IPS-20b (cell line): ENCODE data around the gene ZNF90.

Experiments used
- H3K27ac ChIP-seq: one replicate; pipeline ENCODE4 v1.5.1; 2013; ENCODE audit warnings: low read length
- H3K27me3 ChIP-seq: 2 replicates; pipeline ENCODE4 v1.6.1; 2013; ENCODE audit warnings: mild to moderate bottlenecking, low read length, inconsistent platforms; ENCODE audit not compliant: insufficient read depth
- H3K36me3 ChIP-seq: 2 replicates; pipeline ENCODE4 v1.6.1; 2013; ENCODE audit warnings: low read depth, mild to moderate bottlenecking, inconsistent platforms, low read length, moderate library complexity; ENCODE audit not compliant: insufficient read depth
- H3K4me1 ChIP-seq: 2 replicates; pipeline ENCODE4 v1.6.1; 2013; ENCODE audit warnings: mild to moderate bottlenecking, control low read depth, inconsistent platforms, low read length, moderate library complexity; ENCODE audit not compliant: insufficient read depth
- H3K4me3 ChIP-seq: 2 replicates; pipeline ENCODE4 v1.5.1; 2013; ENCODE audit warnings: mild to moderate bottlenecking, low read length, inconsistent platforms
- H3K9ac ChIP-seq: 2 replicates; pipeline ENCODE4 v1.6.1; 2013; ENCODE audit warnings: low read depth, mild to moderate bottlenecking, inconsistent platforms, low read length, moderate library complexity
- H3K9me3 ChIP-seq: 2 replicates; pipeline ENCODE4 v1.6.1; 2013; ENCODE audit warnings: mild to moderate bottlenecking, low read depth, low read length, inconsistent platforms; ENCODE audit not compliant: insufficient read depth

The ZNF90 gene

DNA sequence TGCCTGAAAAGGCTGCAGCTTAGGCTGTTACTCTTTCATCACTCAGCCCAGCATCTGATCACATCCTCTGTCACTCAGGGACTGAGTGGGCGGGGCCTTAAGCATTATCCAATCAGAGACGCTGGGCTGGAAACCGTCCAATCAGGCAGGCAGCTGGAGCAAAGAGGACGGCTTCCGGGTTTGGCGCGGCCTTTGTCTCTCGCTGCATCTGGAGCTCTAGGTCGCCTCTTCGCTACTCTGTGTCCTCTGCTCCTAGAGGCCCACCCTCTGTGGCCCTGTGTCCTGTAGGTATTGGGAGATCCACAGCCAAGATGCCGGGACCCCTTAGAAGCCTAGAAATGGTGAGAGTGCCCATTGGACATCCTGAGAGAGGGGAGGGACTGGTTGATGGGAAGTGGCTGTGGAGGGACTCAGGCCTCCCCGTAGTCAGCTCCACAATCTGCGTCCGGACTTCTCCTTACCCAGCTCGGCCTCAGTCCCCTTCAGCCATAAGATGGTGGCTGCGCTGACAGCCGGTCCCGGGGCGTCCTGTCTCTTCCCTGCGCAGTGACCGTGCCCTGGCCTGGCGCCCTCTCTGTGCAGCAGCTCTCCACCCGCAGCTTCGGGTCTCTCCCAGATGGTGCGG, 89.3 kb downstream of the ZNF90 start, which contains the start of gene ZNF486:
ZNF486 (plus strand) TSS at position 195 of the 625 bp plus-strand sequence; CDS start at position 312, 117 bp downstream.
- no peaks in the 10 kb centered on the region for H3K4me1 ChIP-seq
- H3K27ac ChIP-seq: peak within 1 kb of the TSS; percentile 32
- H3K36me3 ChIP-seq: peaks cover 23% of the 10 kb centered on the region; the same call in 1 of the 2 replicates
- H3K9me3 ChIP-seq: no peaks in the 10 kb centered on the region; the same call in 1 of the 2 replicates
- H3K4me3 ChIP-seq: peak within 1 kb of the TSS; percentile 96; the same call in 1 of the 2 replicates
- no peaks in the 10 kb centered on the region for H3K27me3 ChIP-seq
- peak within 1 kb of the TSS; percentile 96; the same call in 1 of the 2 replicates for H3K9ac ChIP-seq

DNA sequence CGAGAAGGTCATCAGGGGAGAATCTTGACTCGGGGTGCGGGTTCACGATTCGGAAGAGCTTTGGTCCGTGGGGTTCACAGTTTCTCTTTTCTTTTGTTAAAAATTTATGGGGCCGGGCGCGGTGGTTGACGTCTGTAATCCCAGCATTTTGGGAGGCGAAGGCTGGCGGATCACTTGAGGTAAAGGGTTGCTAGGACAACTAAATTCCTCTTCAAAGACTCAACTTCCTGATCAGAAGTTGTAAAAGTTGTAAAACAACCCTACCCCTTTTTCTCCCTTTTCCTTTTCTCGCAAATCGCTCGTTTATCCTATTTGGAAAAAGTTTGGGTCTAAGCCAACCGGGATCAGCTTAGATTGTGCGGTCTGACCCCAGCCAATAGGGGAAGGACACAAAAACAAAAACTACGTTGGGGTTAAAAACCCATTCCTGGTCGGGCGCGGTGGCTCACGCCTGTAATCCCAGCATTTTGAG, 89.9 kb downstream of the ZNF90 start:
- no peaks in the 10 kb centered on the region for H3K27me3 ChIP-seq
- no peaks in the 10 kb centered on the region for H3K9me3 ChIP-seq
- peak overlapping the region; percentile 96; the same call in 1 of the 2 replicates for H3K4me3 ChIP-seq
- H3K36me3 ChIP-seq: peaks cover 27% of the 10 kb centered on the region; the same call in 1 of the 2 replicates
- peak overlapping the region; percentile 32 for H3K27ac ChIP-seq
- peak overlapping the region; percentile 96; the same call in 1 of the 2 replicates for H3K9ac ChIP-seq
- no peaks in the 10 kb centered on the region for H3K4me1 ChIP-seq
